Activated naive CD8-positive, alpha-beta T cell treated with anti-CD3 and anti-CD28 coated beads for 36 hours (primary cell): Measurements from ENCODE around the gene SPEM2. TPM values are rescaled to one million over a fixed set of nuclear protein-coding genes. Genes with fewer than 3 reads are reported as not detected.

Experiments
- DNase-seq: peaks from one replicate; pipeline ENCODE4 v3.0.0; 2021
- H3K27ac Mint-ChIP-seq: one replicate; pipeline ENCODE4 v1.8.0; 2022; ENCODE audit warnings: mild to moderate bottlenecking, moderate library complexity, mixed read lengths
- H3K27me3 Mint-ChIP-seq: one replicate; pipeline ENCODE4 v1.8.0; 2022; ENCODE audit warnings: mild to moderate bottlenecking, mixed read lengths
- H3K36me3 Mint-ChIP-seq: one replicate; pipeline ENCODE4 v1.8.0; 2021; ENCODE audit warnings: mild to moderate bottlenecking, mixed read lengths
- H3K4me1 Mint-ChIP-seq: one replicate; pipeline ENCODE4 v1.8.0; 2021; ENCODE audit warnings: mixed read lengths
- H3K4me3 Mint-ChIP-seq: one replicate; pipeline ENCODE4 v1.8.0; 2022; ENCODE audit warnings: mild to moderate bottlenecking, moderate library complexity, mixed read lengths
- H3K9me3 Mint-ChIP-seq: one replicate; pipeline ENCODE4 v1.8.0; 2022; ENCODE audit warnings: mixed read lengths
- total RNA-seq, 2 experiments: library from RNA; stranded (reverse); gene quantifications; one replicate each; pipeline ENCODE4 v1.2.3, GENCODE V29; 2021

The SPEM2 gene
- total RNA-seq, 2 experiments from 2014 or later: not detected

DNA sequence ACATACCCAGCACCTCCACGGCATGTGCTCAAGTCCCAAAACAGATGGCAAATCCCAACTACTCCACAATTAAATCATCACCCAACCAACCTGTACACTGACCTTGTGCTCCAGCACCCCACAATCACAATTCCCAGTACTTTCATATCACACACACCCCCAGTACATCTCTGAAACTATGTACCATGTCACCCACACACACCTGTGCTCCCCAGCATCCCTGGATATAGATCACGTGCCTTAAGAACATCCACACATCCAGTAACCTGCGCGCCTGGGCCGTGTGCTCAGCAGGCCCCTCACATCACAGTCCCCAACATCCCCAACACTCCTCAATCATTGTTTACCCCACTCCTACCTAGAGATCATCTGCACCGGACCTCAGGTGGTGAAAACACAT lies 15.7 kb upstream of the SPEM2 start:
- DNase-seq: no peak
- peaks cover 10% of the 10 kb centered on the region for H3K4me1 Mint-ChIP-seq
- no peak overlapping the region for H3K4me3 Mint-ChIP-seq
- H3K27ac Mint-ChIP-seq: no peak overlapping the region
- no peaks in the 10 kb centered on the region for H3K9me3 Mint-ChIP-seq
- H3K27me3 Mint-ChIP-seq: no peaks in the 10 kb centered on the region
- no peaks in the 10 kb centered on the region for H3K36me3 Mint-ChIP-seq

DNA sequence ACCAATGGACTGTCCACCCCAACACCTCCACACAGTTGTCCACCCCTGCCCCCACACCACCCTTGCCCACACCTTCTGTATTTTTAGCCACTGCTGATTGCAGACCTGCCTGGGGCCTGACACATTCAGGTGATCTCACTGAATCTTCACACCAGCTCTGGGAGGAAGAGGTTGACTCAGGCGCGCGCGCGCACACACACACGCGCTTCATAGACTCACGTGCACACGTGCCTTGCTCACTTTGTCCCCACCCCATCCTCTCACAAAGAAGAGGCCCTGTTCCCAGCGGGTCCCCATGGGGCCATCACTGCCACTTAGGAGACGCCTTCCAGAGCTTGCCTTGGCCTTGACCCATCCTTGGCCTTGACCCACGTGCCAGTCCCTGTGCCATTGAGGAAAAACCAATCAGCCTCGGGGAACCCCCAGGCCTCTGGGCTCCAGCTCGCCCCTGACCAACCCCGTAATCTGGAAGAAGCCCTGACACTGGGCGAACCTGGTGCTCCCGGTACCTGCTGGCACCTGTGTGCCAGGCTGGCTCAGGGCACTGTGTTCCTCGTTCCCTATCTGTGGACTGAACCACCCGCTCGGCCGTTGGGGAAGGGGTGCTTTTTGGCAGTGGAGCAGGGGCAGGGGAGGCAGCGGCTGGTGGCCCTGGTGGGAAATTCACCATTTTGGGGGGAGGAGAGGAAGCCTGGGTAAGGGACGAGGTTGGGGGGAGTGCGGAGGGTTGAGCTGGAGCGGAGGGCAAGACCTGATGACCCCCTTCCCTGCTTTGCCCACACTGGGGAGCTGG lies 14.6 kb upstream of the SPEM2 start:
- Mint-ChIP-seq H3K27me3 (no peaks in the 10 kb centered on the region), H3K9me3 (no peaks in the 10 kb centered on the region), H3K4me1 (peaks cover 8% of the 10 kb centered on the region), H3K4me3 (no peak overlapping the region), H3K36me3 (no peaks in the 10 kb centered on the region), H3K27ac (no peak overlapping the region)
- no peak for DNase-seq

DNA sequence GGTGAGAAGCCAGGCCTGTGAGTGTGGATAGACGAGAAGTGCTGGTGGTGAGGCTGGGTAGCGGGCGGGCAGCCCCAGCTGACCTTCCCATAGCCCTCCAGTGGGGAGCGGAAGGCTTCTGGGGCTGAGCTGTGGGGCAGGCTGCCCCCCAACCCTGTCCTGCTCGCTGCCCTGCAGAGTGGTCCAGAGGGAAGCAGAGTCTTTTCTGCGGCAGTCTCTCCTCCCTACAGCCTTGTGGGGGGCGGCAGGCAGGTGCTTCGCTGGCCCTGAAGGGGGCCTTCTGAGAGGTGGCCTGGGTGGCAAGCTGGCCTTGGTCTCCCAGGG lies 14.0 kb upstream of the SPEM2 start:
- H3K4me3 Mint-ChIP-seq: no peak overlapping the region
- H3K27me3 Mint-ChIP-seq: no peaks in the 10 kb centered on the region
- no peaks in the 10 kb centered on the region for H3K36me3 Mint-ChIP-seq
- H3K27ac Mint-ChIP-seq: no peak overlapping the region
- DNase-seq: no peak
- no peaks in the 10 kb centered on the region for H3K9me3 Mint-ChIP-seq
- peaks cover 5% of the 10 kb centered on the region for H3K4me1 Mint-ChIP-seq

DNA sequence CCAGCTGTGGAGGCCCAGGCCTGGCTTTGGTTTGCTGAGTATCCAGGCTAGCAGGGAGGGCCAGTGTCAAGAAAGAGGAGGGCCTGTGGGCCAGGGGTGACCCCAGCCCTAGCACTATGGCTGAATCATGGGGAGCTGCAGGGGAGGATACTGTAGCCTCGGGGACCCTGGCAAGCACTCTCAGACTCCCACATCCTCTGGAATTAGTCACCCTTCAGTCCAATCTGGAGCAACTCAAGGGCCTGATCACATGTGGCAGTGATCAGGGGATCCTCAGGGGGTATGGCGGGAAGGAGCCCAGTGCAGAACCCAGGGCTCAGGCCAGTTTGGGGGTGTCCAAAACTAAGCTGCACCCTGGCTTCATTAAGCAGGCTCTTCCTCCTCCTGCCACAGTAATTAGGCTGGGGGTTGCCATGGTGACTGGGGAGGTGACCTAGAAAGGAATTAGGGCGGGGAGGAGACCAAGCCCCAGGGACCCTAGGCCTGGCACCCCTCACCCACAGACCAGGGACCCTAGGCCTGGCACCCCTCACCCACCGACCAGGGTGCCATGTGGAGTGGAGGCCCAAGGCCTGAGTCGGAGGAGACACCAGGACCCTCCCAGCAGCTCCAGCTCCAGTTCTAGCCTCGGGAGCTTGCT lies 11.9 kb upstream of the SPEM2 start:
- DNase-seq: no peak
- H3K4me3 Mint-ChIP-seq: no peak overlapping the region
- H3K4me1 Mint-ChIP-seq: no peaks in the 10 kb centered on the region
- H3K27ac Mint-ChIP-seq: no peak overlapping the region
- H3K9me3 Mint-ChIP-seq: no peaks in the 10 kb centered on the region
- H3K36me3 Mint-ChIP-seq: no peaks in the 10 kb centered on the region
- no peaks in the 10 kb centered on the region for H3K27me3 Mint-ChIP-seq

DNA sequence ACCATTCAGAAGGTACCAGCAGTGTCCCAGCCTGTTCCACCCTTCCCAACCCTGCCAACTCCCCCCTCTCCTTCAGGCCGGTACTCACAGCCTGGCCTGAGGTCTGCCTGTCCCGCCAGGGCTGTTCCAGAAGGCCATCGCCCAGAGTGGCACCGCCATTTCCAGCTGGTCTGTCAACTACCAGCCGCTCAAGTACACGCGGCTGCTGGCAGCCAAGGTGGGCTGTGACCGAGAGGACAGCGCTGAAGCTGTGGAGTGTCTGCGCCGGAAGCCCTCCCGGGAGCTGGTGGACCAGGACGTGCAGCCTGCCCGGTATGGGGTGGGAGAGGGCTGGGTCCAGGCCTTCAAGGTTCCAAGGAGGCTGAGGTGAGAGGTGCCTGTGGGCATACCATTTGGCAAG lies 10.6 kb upstream of the SPEM2 start:
- Mint-ChIP-seq H3K27me3 (no peaks in the 10 kb centered on the region), H3K36me3 (no peaks in the 10 kb centered on the region), H3K4me1 (no peaks in the 10 kb centered on the region), H3K4me3 (no peak overlapping the region), H3K27ac (no peak overlapping the region), H3K9me3 (no peaks in the 10 kb centered on the region)
- DNase-seq: no peak

DNA sequence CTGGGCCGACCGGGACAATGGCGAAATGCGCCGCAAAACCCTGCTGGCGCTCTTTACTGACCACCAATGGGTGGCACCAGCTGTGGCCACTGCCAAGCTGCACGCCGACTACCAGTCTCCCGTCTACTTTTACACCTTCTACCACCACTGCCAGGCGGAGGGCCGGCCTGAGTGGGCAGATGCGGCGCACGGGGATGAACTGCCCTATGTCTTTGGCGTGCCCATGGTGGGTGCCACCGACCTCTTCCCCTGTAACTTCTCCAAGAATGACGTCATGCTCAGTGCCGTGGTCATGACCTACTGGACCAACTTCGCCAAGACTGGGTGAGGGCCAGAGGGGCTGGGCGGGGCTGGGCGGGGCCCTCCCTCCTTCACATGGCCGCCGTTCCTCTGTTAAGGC lies 9.6 kb upstream of the SPEM2 start:
- Mint-ChIP-seq H3K4me1 (no peaks in the 10 kb centered on the region), H3K27me3 (no peaks in the 10 kb centered on the region), H3K4me3 (no peak overlapping the region), H3K36me3 (no peaks in the 10 kb centered on the region), H3K9me3 (no peaks in the 10 kb centered on the region), H3K27ac (no peak overlapping the region)
- no peak for DNase-seq

DNA sequence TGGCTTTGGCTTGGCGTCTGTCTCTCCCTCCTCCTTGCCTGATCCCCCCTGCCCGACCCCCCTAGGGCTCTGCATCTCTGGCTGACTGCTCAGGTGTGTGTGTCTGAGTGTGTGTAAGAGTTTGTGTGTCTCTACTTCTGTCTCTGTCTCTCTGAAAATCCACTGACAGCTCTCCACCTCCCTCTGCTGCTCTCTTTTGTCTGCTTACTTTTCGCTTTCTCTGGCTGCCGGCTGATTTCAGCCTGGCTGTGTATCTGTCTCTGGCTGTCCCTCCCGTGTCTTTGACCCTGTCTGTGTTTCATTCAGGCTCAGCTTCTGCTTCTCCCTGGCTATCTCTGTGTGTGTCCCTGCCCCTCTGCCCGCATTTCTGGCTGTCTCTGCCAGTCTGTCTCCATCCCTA lies 9.1 kb upstream of the SPEM2 start:
- DNase-seq: no peak
- no peak overlapping the region for H3K27ac Mint-ChIP-seq
- H3K4me1 Mint-ChIP-seq: no peaks in the 10 kb centered on the region
- no peaks in the 10 kb centered on the region for H3K9me3 Mint-ChIP-seq
- no peaks in the 10 kb centered on the region for H3K36me3 Mint-ChIP-seq
- H3K27me3 Mint-ChIP-seq: no peaks in the 10 kb centered on the region
- no peak overlapping the region for H3K4me3 Mint-ChIP-seq

DNA sequence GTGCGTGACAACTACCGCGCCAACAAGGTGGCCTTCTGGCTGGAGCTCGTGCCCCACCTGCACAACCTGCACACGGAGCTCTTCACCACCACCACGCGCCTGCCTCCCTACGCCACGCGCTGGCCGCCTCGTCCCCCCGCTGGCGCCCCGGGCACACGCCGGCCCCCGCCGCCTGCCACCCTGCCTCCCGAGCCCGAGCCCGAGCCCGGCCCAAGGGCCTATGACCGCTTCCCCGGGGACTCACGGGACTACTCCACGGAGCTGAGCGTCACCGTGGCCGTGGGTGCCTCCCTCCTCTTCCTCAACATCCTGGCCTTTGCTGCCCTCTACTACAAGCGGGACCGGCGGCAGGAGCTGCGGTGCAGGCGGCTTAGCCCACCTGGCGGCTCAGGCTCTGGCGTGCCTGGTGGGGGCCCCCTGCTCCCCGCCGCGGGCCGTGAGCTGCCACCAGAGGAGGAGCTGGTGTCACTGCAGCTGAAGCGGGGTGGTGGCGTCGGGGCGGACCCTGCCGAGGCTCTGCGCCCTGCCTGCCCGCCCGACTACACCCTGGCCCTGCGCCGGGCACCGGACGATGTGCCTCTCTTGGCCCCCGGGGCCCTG lies 8.3 kb upstream of the SPEM2 start:
- H3K9me3 Mint-ChIP-seq: no peaks in the 10 kb centered on the region
- no peak for DNase-seq
- no peak overlapping the region for H3K27ac Mint-ChIP-seq
- H3K4me1 Mint-ChIP-seq: no peaks in the 10 kb centered on the region
- H3K27me3 Mint-ChIP-seq: no peaks in the 10 kb centered on the region
- H3K36me3 Mint-ChIP-seq: no peaks in the 10 kb centered on the region
- no peak overlapping the region for H3K4me3 Mint-ChIP-seq

DNA sequence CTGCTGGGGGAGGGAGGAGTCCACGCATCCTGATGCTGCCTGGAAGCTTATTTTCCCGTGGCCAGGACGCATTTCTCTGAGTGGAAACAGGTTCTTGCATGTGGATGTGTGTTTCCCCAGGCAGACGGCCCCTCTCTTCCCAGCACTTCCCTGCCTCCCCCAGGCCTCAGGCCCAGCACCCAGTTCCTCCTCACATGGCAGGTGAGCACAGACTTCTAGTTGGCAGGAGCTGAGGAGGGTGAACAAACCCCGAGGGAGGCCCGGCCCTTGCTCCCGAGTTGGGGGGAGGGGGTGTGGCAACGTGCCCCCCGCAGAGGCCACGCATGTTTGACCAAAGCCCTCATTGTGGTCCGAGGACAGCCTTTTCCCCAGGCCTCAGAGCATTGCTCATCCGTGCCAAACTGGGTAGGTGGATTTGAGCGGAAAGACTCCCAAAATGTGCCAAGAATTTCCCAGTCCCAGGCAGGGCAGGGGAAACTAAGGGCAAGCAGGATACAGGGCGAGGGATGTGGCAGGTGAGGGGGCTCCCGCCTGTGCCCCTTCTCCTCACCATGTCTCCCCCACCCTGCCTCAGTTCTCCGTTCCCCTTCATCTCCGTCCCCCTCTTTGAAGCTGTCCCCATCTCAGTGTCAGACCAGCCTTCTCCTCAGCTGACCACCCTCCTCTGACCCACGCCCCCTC lies 6.8 kb upstream of the SPEM2 start:
- H3K27me3 Mint-ChIP-seq: no peaks in the 10 kb centered on the region
- no peak overlapping the region for H3K4me3 Mint-ChIP-seq
- H3K4me1 Mint-ChIP-seq: no peaks in the 10 kb centered on the region
- H3K9me3 Mint-ChIP-seq: no peaks in the 10 kb centered on the region
- no peak for DNase-seq
- no peak overlapping the region for H3K27ac Mint-ChIP-seq
- no peaks in the 10 kb centered on the region for H3K36me3 Mint-ChIP-seq

DNA sequence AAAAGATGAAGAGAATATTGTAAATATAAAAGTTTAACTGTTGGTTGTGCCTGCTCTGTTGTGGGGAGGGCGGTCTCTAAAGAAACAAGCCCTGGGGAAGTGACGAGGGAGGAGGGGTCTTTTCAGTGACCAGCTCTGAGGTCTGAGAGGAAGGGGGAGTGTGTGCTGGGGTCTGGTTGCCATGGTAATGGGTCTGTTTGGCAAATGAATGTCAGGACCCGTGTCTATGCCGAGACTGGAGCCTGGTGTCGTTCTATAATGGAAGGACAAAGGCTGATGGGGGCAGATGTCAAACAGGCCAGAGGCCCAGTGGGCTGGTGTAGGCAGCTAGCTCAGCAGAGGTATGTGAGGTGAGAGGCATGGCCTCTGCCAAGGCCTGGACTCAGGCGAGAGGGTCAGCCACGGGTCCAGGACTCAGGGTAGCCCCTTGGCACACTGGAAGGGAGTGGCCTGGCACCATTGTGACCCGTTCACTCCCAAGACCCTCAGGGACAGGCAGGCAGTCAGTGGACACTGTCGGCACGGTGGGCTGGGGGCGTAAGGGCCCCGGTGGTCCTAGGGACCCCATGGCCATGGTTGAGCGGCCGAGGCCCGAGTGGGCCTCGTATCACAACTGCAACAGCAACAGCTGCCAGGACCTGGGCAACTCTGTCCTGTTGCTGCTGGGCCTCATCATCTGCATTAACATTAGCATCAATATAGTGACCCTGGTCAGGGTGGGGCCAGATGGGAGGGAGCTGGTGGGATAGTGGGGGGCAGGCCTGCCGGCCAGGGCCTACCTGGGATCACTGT lies 5.4 kb upstream of the SPEM2 start, which contains the start of gene SPEM1:
SPEM1 (plus strand) TSS at position 506 of the 792 bp plus-strand sequence; CDS start at position 567, 61 bp downstream.
- DNase-seq: no peak
- Mint-ChIP-seq H3K4me3 (no peak within 1 kb of the TSS), H3K27ac (no peak within 1 kb of the TSS)

DNA sequence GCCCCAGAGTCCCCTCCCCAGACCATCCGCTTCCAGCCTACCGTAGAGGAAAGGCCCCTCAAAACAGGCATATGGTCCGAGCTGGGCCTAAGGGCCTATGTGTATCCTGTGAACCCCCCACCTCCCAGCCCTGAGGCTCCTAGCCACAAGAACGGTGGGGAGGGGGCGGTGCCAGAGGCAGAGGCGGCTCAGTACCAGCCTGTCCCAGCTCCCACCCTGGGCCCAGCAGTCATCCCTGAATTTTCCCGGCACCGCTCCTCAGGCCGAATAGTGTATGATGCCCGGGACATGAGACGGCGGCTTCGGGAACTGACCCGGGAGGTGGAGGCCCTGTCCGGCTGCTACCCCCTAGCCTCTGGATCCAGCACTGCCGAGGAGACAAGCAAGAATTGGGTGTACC lies 4.2 kb upstream of the SPEM2 start:
- DNase-seq: no peak
- H3K27ac Mint-ChIP-seq: no peak overlapping the region
- no peaks in the 10 kb centered on the region for H3K36me3 Mint-ChIP-seq
- H3K4me1 Mint-ChIP-seq: no peaks in the 10 kb centered on the region
- no peaks in the 10 kb centered on the region for H3K9me3 Mint-ChIP-seq
- no peak overlapping the region for H3K4me3 Mint-ChIP-seq
- H3K27me3 Mint-ChIP-seq: no peaks in the 10 kb centered on the region

More for the DNA sequence above, 5.4 kb upstream of the SPEM2 start, which contains the start of gene SPEM1:
- Mint-ChIP-seq H3K36me3 (no peaks in the 10 kb centered on the region), H3K27me3 (no peaks in the 10 kb centered on the region), H3K9me3 (no peaks in the 10 kb centered on the region), H3K4me1 (no peaks in the 10 kb centered on the region)

DNA sequence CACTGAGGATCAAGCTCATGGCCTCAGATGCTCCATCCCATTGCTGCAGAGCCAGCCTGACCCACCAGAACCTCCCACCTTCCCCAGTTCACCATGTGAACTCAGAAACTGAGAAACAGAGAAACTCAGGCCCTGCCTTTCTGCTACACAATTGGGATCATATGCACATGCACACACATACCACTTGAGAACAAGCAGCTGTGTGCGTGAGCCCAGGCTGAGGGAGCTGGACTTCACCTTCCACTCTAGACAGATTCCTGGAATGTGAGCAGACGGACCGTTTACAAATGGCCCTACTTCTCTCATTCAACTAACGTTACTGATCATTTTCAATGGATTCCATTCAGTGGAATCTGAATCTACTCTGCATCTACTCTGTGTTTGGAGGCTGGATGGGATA lies 1.7 kb upstream of the SPEM2 start:
- H3K36me3 Mint-ChIP-seq: no peaks in the 10 kb centered on the region
- no peak overlapping the region for H3K27ac Mint-ChIP-seq

DNA sequence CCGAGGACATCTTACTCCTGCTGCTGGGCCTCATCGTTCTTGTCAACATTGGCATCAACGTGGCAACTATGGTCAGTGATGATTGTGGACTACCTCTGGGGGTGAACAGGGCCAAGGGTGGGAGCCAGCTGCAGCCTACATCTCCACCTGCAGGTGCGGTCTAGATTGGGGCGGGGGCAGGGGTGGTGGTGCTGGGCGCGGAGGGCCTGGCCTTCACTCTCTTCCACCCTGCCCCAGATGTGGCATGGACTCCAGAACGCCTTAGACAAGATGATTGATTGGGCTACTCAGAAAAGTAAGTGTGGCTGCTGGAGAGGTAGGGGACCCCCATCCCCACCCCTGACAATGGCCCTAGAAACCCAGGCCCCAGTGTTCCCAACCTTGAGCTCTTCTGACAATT lies 340 bp downstream of the SPEM2 start:
- H3K9me3 Mint-ChIP-seq: no peaks in the 10 kb centered on the region
- no peaks in the 10 kb centered on the region for H3K27me3 Mint-ChIP-seq
- H3K4me3 Mint-ChIP-seq: no peak overlapping the region
- no peak for DNase-seq
- no peak overlapping the region for H3K27ac Mint-ChIP-seq
- no peaks in the 10 kb centered on the region for H3K4me1 Mint-ChIP-seq
- no peaks in the 10 kb centered on the region for H3K36me3 Mint-ChIP-seq

More for the DNA sequence above, 1.7 kb upstream of the SPEM2 start:
- no peaks in the 10 kb centered on the region for H3K9me3 Mint-ChIP-seq
- no peaks in the 10 kb centered on the region for H3K27me3 Mint-ChIP-seq
- no peak overlapping the region for H3K4me3 Mint-ChIP-seq
- DNase-seq: no peak
- no peaks in the 10 kb centered on the region for H3K4me1 Mint-ChIP-seq

DNA sequence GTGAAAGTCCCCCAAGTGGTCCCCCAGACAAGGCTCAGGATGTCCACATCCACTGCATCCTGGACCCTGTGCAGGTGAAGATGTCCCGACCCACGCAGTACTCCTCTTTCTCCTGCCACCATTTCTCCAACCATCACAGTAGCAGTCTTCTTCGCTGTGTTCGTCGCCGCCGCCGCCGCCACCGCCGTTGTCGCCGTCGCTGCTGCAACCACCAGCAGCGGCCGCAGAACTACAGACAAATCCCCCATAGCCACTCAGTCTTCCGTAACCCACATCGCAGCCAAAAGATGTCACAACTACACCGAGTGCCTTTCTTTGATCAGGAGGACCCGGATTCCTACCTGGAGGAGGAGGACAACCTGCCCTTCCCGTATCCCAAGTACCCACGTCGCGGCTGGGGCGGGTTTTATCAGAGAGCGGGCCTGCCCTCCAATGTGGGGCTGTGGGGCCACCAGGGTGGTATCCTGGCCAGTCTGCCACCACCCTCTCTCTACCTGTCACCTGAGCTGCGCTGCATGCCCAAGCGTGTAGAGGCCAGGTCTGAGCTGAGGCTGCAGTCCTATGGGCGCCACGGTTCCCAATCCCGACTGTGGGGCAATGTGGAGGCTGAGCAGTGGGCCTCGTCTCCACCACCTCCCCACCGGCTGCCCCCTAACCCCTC lies 917 bp downstream of the SPEM2 start:
- no peak overlapping the region for H3K27ac Mint-ChIP-seq

More for the DNA sequence above, 917 bp downstream of the SPEM2 start:
- H3K9me3 Mint-ChIP-seq: no peaks in the 10 kb centered on the region
- no peaks in the 10 kb centered on the region for H3K27me3 Mint-ChIP-seq
- H3K36me3 Mint-ChIP-seq: no peaks in the 10 kb centered on the region
- H3K4me1 Mint-ChIP-seq: no peaks in the 10 kb centered on the region
- no peak for DNase-seq
- H3K4me3 Mint-ChIP-seq: no peak overlapping the region
